Measurements from ENCODE around the gene MELTF. TPM values are rescaled to one million over a fixed set of nuclear protein-coding genes. Genes with fewer than 3 reads are reported as not detected.

Gene MELTF
- total RNA-seq, 2 experiments from 2014 or later, result 9.6 to 14.6 TPM

- DNase-seq (ENCODE audit: low spot score), result no peak
- POLR2A ChIA-PET, result interaction anchor here (0.6 kb wide), 1 partner anchor 25 kb away, joined by 3 read pairs; no protein-coding TSS in a partner anchor
- H2AFZ ChIP-seq (ENCODE audit: low read length), result no peak overlapping the region
- no peak overlapping the region for H3K27ac ChIP-seq (ENCODE audit: low read depth, low read length, poor library complexity, severe bottlenecking)
- no peak overlapping the region for H3K4me2 ChIP-seq (ENCODE audit: low read length)
- H4K20me1 ChIP-seq (ENCODE audit: insufficient read depth, low read length), result no peaks in the 10 kb centered on the region
- no peaks in the 10 kb centered on the region for H3K9me2 ChIP-seq (ENCODE audit: insufficient read depth, low read length)
- H3K4me1 ChIP-seq (ENCODE audit: insufficient read depth, low read length, poor library complexity, severe bottlenecking), result no peaks in the 10 kb centered on the region
- no peak for TF ChIP-seq CTCF (conservative IDR thresholded peaks at IDR 0.05; ENCODE audit: low read length)
- no peak for TF ChIP-seq EZH2phosphoT487 (IDR thresholded peaks at IDR 0.05; ENCODE audit: borderline replicate concordance, low read depth, low read length)
- no peaks in the 10 kb centered on the region for H3K9me3 ChIP-seq (ENCODE audit: low read length)
- H3K4me3 ChIP-seq (ENCODE audit: low read depth, low read length, poor library complexity, severe bottlenecking), result no peak overlapping the region
- H3K79me2 ChIP-seq (ENCODE audit: insufficient read depth, low read depth, low read length), result no peaks in the 10 kb centered on the region
- intact Hi-C loops (cut with micrococcal nuclease; ENCODE audit: unreplicated experiment), result no loop called here
- CTCF ChIA-PET (ENCODE audit: unreplicated experiment), result no interaction called here
- no TSS peak for BruUV-seq (replicated peaks)
- no peaks in the 10 kb centered on the region for H3K36me3 ChIP-seq (ENCODE audit: insufficient read depth, low read length)
These were observed 17.7 kb downstream of the MELTF start for GRCh38 chr3:197011780-197012539.

GRCh38 chr3:197010556-197011351, 18.9 kb downstream of the MELTF start:
- Histone ChIP-seq H3K36me3 (ENCODE audit: insufficient read depth, low read length) (no peaks in the 10 kb centered on the region), H3K9me3 (ENCODE audit: low read length) (no peaks in the 10 kb centered on the region), H3K4me3 (ENCODE audit: low read depth, low read length, poor library complexity, severe bottlenecking) (no peak overlapping the region), H3K27ac (ENCODE audit: low read depth, low read length, poor library complexity, severe bottlenecking) (no peak overlapping the region), H3K79me2 (ENCODE audit: insufficient read depth, low read depth, low read length) (no peaks in the 10 kb centered on the region), H3K4me2 (ENCODE audit: low read length) (no peak overlapping the region), H3K4me1 (ENCODE audit: insufficient read depth, low read length, poor library complexity, severe bottlenecking) (no peaks in the 10 kb centered on the region), H3K9me2 (ENCODE audit: insufficient read depth, low read length) (no peaks in the 10 kb centered on the region), H2AFZ (ENCODE audit: low read length) (no peak overlapping the region), H4K20me1 (ENCODE audit: insufficient read depth, low read length) (no peaks in the 10 kb centered on the region; the same call in 1 of the 2 replicates)
- intact Hi-C loops (cut with micrococcal nuclease; ENCODE audit: unreplicated experiment), result no loop called here
- TF ChIP-seq EZH2phosphoT487 (IDR thresholded peaks at IDR 0.05; ENCODE audit: borderline replicate concordance, low read depth, low read length), result no peak
- TF ChIP-seq CTCF (conservative IDR thresholded peaks at IDR 0.05; ENCODE audit: low read length), result no peak
- BruUV-seq (replicated peaks), result no TSS peak
- CTCF ChIA-PET (ENCODE audit: unreplicated experiment), result no interaction called here
- DNase-seq (ENCODE audit: low spot score), result no peak
- POLR2A ChIA-PET, result interaction anchor here (0.6 kb wide), 1 partner anchor 26 kb away, joined by 3 read pairs; no protein-coding TSS in a partner anchor

Data from OCI-LY7 (cell line).